Measurements from ENCODE around the gene SLC51B.
"Not testable (repeated sequence)": the region's sequence is repeated elsewhere in the genome, so short reads cannot be mapped to it uniquely, and the experiment has no call there.

Gene SLC51B

GRCh38 chr15:65067317-65067644 is 22.1 kb downstream of the SLC51B start:
- no peak for DNase-seq

GRCh38 chr15:65067645-65068402 is 22.6 kb downstream of the SLC51B start, which contains the start of gene RASL12:
RASL12 (minus strand) TSS chr15:65067991; CDS start chr15:65067835, 156 bp downstream.
- DNase-seq, result no peak

GRCh38 chr15:65068403-65068788 is 23.2 kb downstream of the SLC51B start:
- DNase-seq, result no peak

GRCh38 chr15:65069179-65069578 is 24.0 kb downstream of the SLC51B start:
- no peak for DNase-seq

GRCh38 chr15:65069779-65070546 is 24.8 kb downstream of the SLC51B start:
- no peak for DNase-seq

- no peak for DNase-seq
Measured at GRCh38 chr15:65071381-65071811, 26.2 kb downstream of the SLC51B start.

- no peak for DNase-seq
Measured at GRCh38 chr15:65072027-65072426, 26.8 kb downstream of the SLC51B start.

- no peak for DNase-seq
Measured at GRCh38 chr15:65072617-65073016, 27.4 kb downstream of the SLC51B start.

- not testable (repeated sequence) for DNase-seq
Measured at GRCh38 chr15:65074946-65075345, 29.8 kb downstream of the SLC51B start.

GRCh38 chr15:65075607-65076395 is 30.6 kb downstream of the SLC51B start:
- not testable (repeated sequence) for DNase-seq

- no peak for DNase-seq
Measured at GRCh38 chr15:65076486-65077290, 31.5 kb downstream of the SLC51B start, which contains the start of gene KBTBD13. KBTBD13 (plus strand) TSS chr15:65076746; CDS start chr15:65076816, 70 bp downstream.

- no peak for DNase-seq
Measured at GRCh38 chr15:65077291-65077980, 32.2 kb downstream of the SLC51B start.

- peak; percentile 60 for DNase-seq
Measured at GRCh38 chr15:65077981-65078352, 32.8 kb downstream of the SLC51B start.

- DNase-seq, result no peak
Measured at GRCh38 chr15:65079580-65079979, 34.4 kb downstream of the SLC51B start.

- no peak for DNase-seq
Measured at GRCh38 chr15:65081270-65081669, 36.1 kb downstream of the SLC51B start.

GRCh38 chr15:65081758-65082157 is 36.6 kb downstream of the SLC51B start:
- DNase-seq, result peak; percentile 32

GRCh38 chr15:65082303-65082953 is 37.2 kb downstream of the SLC51B start:
- no peak for DNase-seq

- no peak for DNase-seq
Measured at GRCh38 chr15:65083262-65083701, 38.1 kb downstream of the SLC51B start.

- no peak for DNase-seq
Measured at GRCh38 chr15:65084500-65085206, 39.5 kb downstream of the SLC51B start.

- no peak for DNase-seq
Measured at GRCh38 chr15:65085207-65085753, 40.1 kb downstream of the SLC51B start.

Data from activated naive CD4-positive, alpha-beta T cell treated with anti-CD3 and anti-CD28 coated beads, Interleukin-2, amount 50 U/mL, for 16 hours (primary cell).